WTC11 (cell line): ENCODE measurements around the gene MRPS33.

Experiments
- ARID4B ChIP-seq: sonication (generic); formaldehyde crosslinking; IDR thresholded peaks from 2 replicates; pipeline ENCODE4 v1.8.0; 2023; ENCODE audit warnings: missing genetic modification reagents, mild to moderate bottlenecking, borderline replicate concordance
- ATF1 ChIP-seq: sonication (generic); formaldehyde crosslinking; IDR thresholded peaks from 2 replicates; pipeline ENCODE4 v1.8.1; 2023; ENCODE audit warnings: mild to moderate bottlenecking, moderate library complexity, missing genetic modification reagents
- CTCF ChIP-seq: fragments of 200-600 bp; IDR thresholded peaks from 2 replicates; pipeline ENCODE4 v1.8.0; 2022; ENCODE audit warnings: antibody characterized with exemption
- GRHL2 ChIP-seq: fragments of 250-450 bp; sonication (Bioruptor Pico); IDR thresholded peaks from 2 replicates; pipeline ENCODE4 v1.8.0; 2022; ENCODE audit warnings: mild to moderate bottlenecking, moderate library complexity; ENCODE audit not compliant: insufficient replicate concordance, severe bottlenecking
- HMGXB4 ChIP-seq: sonication (generic); formaldehyde crosslinking; IDR thresholded peaks from 2 replicates; pipeline ENCODE4 v1.8.1; 2023; ENCODE audit warnings: mild to moderate bottlenecking, moderate library complexity, missing genetic modification reagents
- MAX ChIP-seq: sonication (generic); formaldehyde crosslinking; IDR thresholded peaks from 2 replicates; pipeline ENCODE4 v1.8.0; 2022; ENCODE audit warnings: mild to moderate bottlenecking, missing genetic modification reagents
- NFYB ChIP-seq: sonication (generic); formaldehyde crosslinking; conservative IDR thresholded peaks from 2 replicates; pipeline ENCODE4 v1.8.0; 2022; ENCODE audit warnings: low read depth, missing genetic modification reagents
- NR2C2 ChIP-seq: sonication (generic); formaldehyde crosslinking; IDR thresholded peaks from 2 replicates; pipeline ENCODE4 v1.8.0; 2022; ENCODE audit warnings: mild to moderate bottlenecking, missing genetic modification reagents
- ZBTB43 ChIP-seq: sonication (generic); formaldehyde crosslinking; IDR thresholded peaks from 2 replicates; pipeline ENCODE4 v1.8.1; 2023; ENCODE audit warnings: mild to moderate bottlenecking, missing genetic modification reagents
- TF ChIP-seq, protein P1 (sequence below): fragments of 250-450 bp; sonication (Bioruptor Pico); IDR thresholded peaks from 2 replicates; pipeline ENCODE4 v1.9.0; 2021; ENCODE audit warnings: mild to moderate bottlenecking, borderline replicate concordance
- TF ChIP-seq, protein P2 (sequence below): sonication (generic); formaldehyde crosslinking; IDR thresholded peaks from 2 replicates; pipeline ENCODE4 v1.8.1; 2022; ENCODE audit warnings: missing genetic modification reagents, borderline replicate concordance

DNA sequence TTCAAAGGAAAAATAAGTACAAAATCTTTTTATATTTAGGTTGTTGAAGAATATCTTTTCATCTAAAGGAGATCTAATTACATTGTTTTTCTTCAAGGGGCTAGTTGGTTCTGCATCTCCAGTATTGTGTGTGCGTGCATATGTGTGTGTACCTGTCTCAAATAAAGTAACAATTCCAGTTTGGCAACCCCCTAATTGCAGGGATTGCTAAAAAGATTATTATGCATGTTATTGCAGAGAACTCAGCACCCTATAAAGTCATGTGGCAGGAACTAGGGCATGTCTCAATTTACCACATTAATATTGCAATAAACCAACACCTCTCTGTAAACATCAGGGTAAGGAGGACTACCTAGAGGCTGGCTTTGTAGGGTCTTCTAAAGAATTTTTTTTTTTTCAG, 37.0 kb downstream of the MRPS33 start:
- no peak for TF ChIP-seq NFYB (CRISPR knock-in tag)
- TF ChIP-seq, protein P1, sequence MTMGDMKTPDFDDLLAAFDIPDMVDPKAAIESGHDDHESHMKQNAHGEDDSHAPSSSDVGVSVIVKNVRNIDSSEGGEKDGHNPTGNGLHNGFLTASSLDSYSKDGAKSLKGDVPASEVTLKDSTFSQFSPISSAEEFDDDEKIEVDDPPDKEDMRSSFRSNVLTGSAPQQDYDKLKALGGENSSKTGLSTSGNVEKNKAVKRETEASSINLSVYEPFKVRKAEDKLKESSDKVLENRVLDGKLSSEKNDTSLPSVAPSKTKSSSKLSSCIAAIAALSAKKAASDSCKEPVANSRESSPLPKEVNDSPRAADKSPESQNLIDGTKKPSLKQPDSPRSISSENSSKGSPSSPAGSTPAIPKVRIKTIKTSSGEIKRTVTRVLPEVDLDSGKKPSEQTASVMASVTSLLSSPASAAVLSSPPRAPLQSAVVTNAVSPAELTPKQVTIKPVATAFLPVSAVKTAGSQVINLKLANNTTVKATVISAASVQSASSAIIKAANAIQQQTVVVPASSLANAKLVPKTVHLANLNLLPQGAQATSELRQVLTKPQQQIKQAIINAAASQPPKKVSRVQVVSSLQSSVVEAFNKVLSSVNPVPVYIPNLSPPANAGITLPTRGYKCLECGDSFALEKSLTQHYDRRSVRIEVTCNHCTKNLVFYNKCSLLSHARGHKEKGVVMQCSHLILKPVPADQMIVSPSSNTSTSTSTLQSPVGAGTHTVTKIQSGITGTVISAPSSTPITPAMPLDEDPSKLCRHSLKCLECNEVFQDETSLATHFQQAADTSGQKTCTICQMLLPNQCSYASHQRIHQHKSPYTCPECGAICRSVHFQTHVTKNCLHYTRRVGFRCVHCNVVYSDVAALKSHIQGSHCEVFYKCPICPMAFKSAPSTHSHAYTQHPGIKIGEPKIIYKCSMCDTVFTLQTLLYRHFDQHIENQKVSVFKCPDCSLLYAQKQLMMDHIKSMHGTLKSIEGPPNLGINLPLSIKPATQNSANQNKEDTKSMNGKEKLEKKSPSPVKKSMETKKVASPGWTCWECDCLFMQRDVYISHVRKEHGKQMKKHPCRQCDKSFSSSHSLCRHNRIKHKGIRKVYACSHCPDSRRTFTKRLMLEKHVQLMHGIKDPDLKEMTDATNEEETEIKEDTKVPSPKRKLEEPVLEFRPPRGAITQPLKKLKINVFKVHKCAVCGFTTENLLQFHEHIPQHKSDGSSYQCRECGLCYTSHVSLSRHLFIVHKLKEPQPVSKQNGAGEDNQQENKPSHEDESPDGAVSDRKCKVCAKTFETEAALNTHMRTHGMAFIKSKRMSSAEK, result no peak
- TF ChIP-seq CTCF, result no peak
- TF ChIP-seq, protein P2, sequence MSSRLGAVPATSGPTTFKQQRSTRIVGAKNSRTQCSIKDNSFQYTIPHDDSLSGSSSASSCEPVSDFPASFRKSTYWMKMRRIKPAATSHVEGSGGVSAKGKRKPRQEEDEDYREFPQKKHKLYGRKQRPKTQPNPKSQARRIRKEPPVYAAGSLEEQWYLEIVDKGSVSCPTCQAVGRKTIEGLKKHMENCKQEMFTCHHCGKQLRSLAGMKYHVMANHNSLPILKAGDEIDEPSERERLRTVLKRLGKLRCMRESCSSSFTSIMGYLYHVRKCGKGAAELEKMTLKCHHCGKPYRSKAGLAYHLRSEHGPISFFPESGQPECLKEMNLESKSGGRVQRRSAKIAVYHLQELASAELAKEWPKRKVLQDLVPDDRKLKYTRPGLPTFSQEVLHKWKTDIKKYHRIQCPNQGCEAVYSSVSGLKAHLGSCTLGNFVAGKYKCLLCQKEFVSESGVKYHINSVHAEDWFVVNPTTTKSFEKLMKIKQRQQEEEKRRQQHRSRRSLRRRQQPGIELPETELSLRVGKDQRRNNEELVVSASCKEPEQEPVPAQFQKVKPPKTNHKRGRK (CRISPR knock-in tag), result no peak
- TF ChIP-seq MAX (CRISPR knock-in tag), result no peak
- no peak for TF ChIP-seq GRHL2
- no peak for TF ChIP-seq HMGXB4 (CRISPR knock-in tag)
- TF ChIP-seq ATF1 (CRISPR knock-in tag), result no peak
- no peak for TF ChIP-seq ZBTB43
- TF ChIP-seq NR2C2 (CRISPR knock-in tag), result no peak
- TF ChIP-seq ARID4B (CRISPR knock-in tag), result no peak
